GM10266 (cell line): ENCODE measurements around the gene PEAR1.

Source experiments
- DNase-seq: peaks from one replicate; pipeline ENCODE4 v3.0.0; 2012; ENCODE audit errors: extremely low spot score
- CTCF ChIP-seq: IDR thresholded peaks from 2 replicates; pipeline ENCODE4 v1.5.1; 2012; ENCODE audit warnings: mild to moderate bottlenecking, low read depth; ENCODE audit not compliant: control insufficient read depth, insufficient read depth; ENCODE audit errors: missing control alignments

The PEAR1 gene

GRCh38 chr1:156935505-156936128 lies 42.1 kb downstream of the PEAR1 start:
- TF ChIP-seq CTCF = no peak
- no peak for DNase-seq

- TF ChIP-seq CTCF = no peak
- no peak for DNase-seq
These were observed 42.7 kb downstream of the PEAR1 start for GRCh38 chr1:156936191-156936590.

- no peak for TF ChIP-seq CTCF
These were observed 43.3 kb downstream of the PEAR1 start for GRCh38 chr1:156936721-156937220.

GRCh38 chr1:156937883-156938282 lies 44.4 kb downstream of the PEAR1 start:
- no peak for DNase-seq
- TF ChIP-seq CTCF = no peak

More at GRCh38 chr1:156936721-156937220, 43.3 kb downstream of the PEAR1 start:
- no peak for DNase-seq

DNA sequence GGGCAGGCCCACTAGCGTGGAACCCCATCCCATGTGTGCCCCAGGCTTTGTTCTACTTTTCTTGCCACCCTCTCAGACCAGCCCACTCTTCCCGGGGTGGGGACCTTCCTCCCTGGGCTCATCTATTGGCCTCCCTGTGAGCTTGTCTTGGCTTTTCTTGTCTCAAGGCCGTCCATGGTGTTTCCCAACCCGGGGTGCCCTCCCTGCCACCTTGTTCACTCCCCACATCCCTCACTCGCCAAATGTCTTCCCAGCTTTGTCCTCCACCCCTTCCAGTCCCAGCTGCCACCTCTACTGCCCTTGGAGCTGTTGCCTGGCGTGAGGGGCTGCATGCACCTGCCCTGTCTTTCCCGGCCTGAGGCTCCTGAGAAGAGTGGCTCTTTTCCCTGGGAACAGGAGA lies 45.3 kb downstream of the PEAR1 start:
- DNase-seq = no peak
- no peak for TF ChIP-seq CTCF

DNA sequence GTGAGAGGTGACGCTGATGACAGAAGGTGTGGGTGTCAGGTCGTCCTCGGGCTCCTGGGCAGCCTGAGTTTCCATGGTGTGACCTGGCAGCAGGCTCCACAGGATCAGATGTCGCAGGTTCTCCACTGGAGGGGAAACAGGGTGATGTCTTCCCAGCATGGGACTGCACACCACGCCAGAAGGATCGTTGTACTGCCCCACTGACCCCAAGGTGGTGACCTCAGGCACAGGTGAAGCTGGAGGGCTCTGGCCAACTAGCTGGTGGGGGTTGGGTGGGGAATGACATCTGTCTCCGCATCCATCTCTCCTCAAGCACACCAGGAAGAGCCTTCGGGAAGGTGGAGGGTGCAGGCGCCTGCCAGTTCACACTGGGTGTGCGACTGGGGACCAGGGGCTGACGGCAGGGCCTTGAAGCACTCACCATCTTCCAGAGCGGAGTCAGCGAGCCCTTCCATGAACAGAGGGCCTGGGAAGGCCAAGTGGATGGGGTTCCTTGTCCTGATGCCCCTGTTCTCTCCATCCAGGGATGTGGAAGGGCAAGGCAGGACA lies 46.3 kb downstream of the PEAR1 start:
- no peak for TF ChIP-seq CTCF
- DNase-seq = no peak

DNA sequence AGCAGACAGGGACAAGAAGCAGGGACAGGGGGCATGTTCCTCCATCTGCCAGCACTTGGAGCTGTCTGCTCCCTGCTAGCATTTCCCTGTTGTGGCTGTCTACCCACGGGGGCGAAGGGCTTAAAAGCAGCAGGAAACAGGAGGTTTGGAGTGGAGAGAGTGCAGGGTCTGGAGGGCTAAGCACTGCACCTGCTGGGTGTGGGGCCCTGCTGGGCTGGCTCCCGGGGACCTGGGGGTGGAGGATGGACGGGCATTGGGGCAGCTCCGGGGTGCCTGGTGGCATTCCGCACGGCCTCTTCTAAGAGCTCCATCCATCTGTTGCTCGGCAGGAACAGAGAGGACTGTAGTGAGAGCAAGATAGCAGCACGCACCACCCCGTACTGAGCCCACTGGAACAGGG lies 48.2 kb downstream of the PEAR1 start:
- DNase-seq = no peak
- TF ChIP-seq CTCF = no peak
